KMS-11 (cell line): ENCODE data around the gene CNOT2.

Experiments
- H2AFZ ChIP-seq: fragments of 200-600 bp; sonication (generic); 2 replicates; pipeline ENCODE4 v1.6.1; 2016; ENCODE audit warnings: antibody characterized with exemption, mixed run types, low read depth
- H3K27ac ChIP-seq: fragments of 200-600 bp; sonication (generic); 2 replicates; pipeline ENCODE4 v1.6.1; 2016; ENCODE audit warnings: mild to moderate bottlenecking, mixed run types
- H3K27me3 ChIP-seq: fragments of 200-600 bp; sonication (generic); 2 replicates; pipeline ENCODE4 v1.6.1; 2017; ENCODE audit warnings: mild to moderate bottlenecking, low read depth, mixed run types, moderate library complexity; ENCODE audit not compliant: insufficient read depth
- H3K36me3 ChIP-seq: fragments of 200-600 bp; sonication (generic); 2 replicates; pipeline ENCODE4 v1.6.1; 2017; ENCODE audit warnings: mild to moderate bottlenecking, mixed run types; ENCODE audit not compliant: insufficient read depth
- H3K4me1 ChIP-seq: fragments of 200-600 bp; sonication (generic); 2 replicates; pipeline ENCODE4 v1.6.1; 2016; ENCODE audit warnings: mild to moderate bottlenecking, low read depth, mixed run types; ENCODE audit not compliant: poor library complexity, severe bottlenecking
- H3K4me2 ChIP-seq: fragments of 200-600 bp; sonication (generic); 2 replicates; pipeline ENCODE4 v1.7.0; 2016; ENCODE audit warnings: mild to moderate bottlenecking, mixed run types
- H3K4me3 ChIP-seq: fragments of 200-600 bp; sonication (generic); IDR thresholded peaks from 2 replicates; pipeline ENCODE4 v1.6.1; 2017; ENCODE audit warnings: low read depth, low read length, mixed read lengths; ENCODE audit not compliant: insufficient read depth
- H3K79me2 ChIP-seq: fragments of 200-600 bp; sonication (generic); 2 replicates; pipeline ENCODE4 v1.6.1; 2016; ENCODE audit warnings: low read depth, mixed run types; ENCODE audit not compliant: insufficient read depth
- H3K9ac ChIP-seq: fragments of 200-600 bp; sonication (generic); 2 replicates; pipeline ENCODE4 v1.6.1; 2016; ENCODE audit warnings: mild to moderate bottlenecking, mixed run types
- H4K20me1 ChIP-seq: fragments of 200-600 bp; sonication (generic); 2 replicates; pipeline ENCODE4 v1.6.1; 2016; ENCODE audit warnings: mild to moderate bottlenecking, mixed run types; ENCODE audit not compliant: insufficient read depth
- TF ChIP-seq, protein P1 (sequence below): fragments of 200-600 bp; sonication (generic); conservative IDR thresholded peaks from 2 replicates; pipeline ENCODE4 v1.6.1; 2017; ENCODE audit warnings: low read depth, mild to moderate bottlenecking, antibody characterized with exemption, low read length, moderate library complexity, mixed read lengths

CNOT2 gene

GRCh38 chr12:70351076-70351475 is 107.8 kb downstream of the CNOT2 start:
- no peak overlapping the region for H3K4me2 ChIP-seq
- H3K27me3 ChIP-seq, result no peaks in the 10 kb centered on the region
- no peaks in the 10 kb centered on the region for H4K20me1 ChIP-seq
- H3K4me3 ChIP-seq, result no peak overlapping the region
- H3K79me2 ChIP-seq, result no peaks in the 10 kb centered on the region
- no peak overlapping the region for H3K9ac ChIP-seq
- H3K27ac ChIP-seq, result no peak overlapping the region
- H3K36me3 ChIP-seq, result no peaks in the 10 kb centered on the region
- H2AFZ ChIP-seq, result no peak overlapping the region
- TF ChIP-seq, protein P1, sequence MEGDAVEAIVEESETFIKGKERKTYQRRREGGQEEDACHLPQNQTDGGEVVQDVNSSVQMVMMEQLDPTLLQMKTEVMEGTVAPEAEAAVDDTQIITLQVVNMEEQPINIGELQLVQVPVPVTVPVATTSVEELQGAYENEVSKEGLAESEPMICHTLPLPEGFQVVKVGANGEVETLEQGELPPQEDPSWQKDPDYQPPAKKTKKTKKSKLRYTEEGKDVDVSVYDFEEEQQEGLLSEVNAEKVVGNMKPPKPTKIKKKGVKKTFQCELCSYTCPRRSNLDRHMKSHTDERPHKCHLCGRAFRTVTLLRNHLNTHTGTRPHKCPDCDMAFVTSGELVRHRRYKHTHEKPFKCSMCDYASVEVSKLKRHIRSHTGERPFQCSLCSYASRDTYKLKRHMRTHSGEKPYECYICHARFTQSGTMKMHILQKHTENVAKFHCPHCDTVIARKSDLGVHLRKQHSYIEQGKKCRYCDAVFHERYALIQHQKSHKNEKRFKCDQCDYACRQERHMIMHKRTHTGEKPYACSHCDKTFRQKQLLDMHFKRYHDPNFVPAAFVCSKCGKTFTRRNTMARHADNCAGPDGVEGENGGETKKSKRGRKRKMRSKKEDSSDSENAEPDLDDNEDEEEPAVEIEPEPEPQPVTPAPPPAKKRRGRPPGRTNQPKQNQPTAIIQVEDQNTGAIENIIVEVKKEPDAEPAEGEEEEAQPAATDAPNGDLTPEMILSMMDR, result no peak
- H3K4me1 ChIP-seq, result no peaks in the 10 kb centered on the region

DNA sequence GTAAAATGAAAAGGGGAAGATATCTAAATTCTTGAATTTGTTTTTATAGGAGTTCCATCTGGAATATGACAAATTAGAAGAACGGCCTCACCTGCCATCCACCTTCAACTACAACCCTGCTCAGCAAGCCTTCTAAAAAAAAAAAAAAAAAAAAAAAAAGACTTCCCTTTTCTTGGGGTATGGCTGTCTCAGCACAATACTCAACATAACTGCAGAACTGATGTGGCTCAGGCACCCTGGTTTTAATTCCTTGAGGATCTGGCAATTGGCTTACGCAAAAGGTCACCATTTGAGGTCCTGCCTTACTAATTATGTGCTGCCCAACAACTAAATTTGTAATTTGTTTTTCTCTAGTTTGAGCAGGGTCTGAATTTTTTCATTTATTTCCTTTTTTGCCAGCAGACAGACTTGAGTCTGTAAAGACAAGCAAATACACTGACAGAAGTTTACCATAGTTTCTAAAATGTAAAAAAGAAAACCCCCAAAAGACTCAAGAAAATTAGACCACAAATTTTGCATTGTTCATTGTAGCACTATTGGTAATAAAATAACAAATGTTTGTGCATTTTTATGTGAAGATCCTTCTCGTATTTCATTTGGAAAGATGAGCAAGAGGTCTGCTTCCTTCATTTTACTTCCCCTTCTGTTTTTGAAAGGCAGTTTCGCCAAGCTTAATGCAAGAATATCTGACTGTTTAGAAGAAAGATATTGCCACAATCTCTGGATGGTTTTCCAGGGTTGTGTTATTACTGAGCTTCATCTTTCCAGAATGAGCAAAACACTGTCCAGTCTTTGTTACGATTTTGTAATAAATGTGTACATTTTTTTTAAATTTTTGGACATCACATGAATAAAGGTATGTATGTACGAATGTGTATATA is 110.8 kb downstream of the CNOT2 start:
- Histone ChIP-seq H3K4me2 (no peak overlapping the region), H2AFZ (no peak overlapping the region), H3K9ac (no peak overlapping the region), H3K4me1 (no peaks in the 10 kb centered on the region), H3K79me2 (no peaks in the 10 kb centered on the region), H3K4me3 (no peak overlapping the region), H3K27me3 (no peaks in the 10 kb centered on the region), H3K27ac (no peak overlapping the region), H3K36me3 (no peaks in the 10 kb centered on the region), H4K20me1 (no peaks in the 10 kb centered on the region)
- TF ChIP-seq, protein P1, result no peak

DNA sequence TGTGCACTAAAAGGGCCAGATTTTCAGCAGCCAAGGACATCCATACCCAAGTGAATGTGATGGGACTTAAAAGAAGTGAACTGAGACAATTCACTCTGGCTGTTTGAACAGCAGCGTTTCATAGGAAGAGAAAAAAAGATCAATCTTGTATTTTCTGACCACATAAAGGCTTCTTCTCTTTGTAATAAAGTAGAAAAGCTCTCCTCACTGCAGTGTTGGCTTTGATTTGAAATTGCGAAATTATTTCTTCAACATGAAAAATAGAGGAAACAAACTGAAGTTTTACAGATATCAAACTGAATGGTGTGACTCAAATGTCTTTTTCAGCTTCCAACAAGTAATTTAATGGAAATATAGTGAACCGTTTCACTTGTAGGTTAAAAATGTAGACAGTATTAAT is 111.6 kb downstream of the CNOT2 start:
- H4K20me1 ChIP-seq, result no peaks in the 10 kb centered on the region
- H3K27ac ChIP-seq, result no peak overlapping the region
- no peak overlapping the region for H3K9ac ChIP-seq
- no peaks in the 10 kb centered on the region for H3K36me3 ChIP-seq
- TF ChIP-seq, protein P1, result no peak
- H3K4me2 ChIP-seq, result no peak overlapping the region
- no peak overlapping the region for H3K4me3 ChIP-seq
- H3K79me2 ChIP-seq, result no peaks in the 10 kb centered on the region
- H3K27me3 ChIP-seq, result no peaks in the 10 kb centered on the region
- H3K4me1 ChIP-seq, result no peaks in the 10 kb centered on the region
- no peak overlapping the region for H2AFZ ChIP-seq

- TF ChIP-seq, protein P1, result no peak
Measured at GRCh38 chr12:70355972-70356371, 112.7 kb downstream of the CNOT2 start.

More at GRCh38 chr12:70355972-70356371, 112.7 kb downstream of the CNOT2 start:
- Histone ChIP-seq H3K9ac (no peak overlapping the region), H3K4me2 (no peak overlapping the region), H4K20me1 (no peaks in the 10 kb centered on the region), H2AFZ (no peak overlapping the region), H3K4me1 (no peaks in the 10 kb centered on the region), H3K4me3 (no peak overlapping the region), H3K27ac (no peak overlapping the region), H3K27me3 (no peaks in the 10 kb centered on the region), H3K79me2 (no peaks in the 10 kb centered on the region), H3K36me3 (no peaks in the 10 kb centered on the region)
